ENCODE results near the gene RETREG3. TPM values are rescaled to one million over a fixed set of nuclear protein-coding genes. Genes with fewer than 3 reads are reported as not detected.
"Not testable (repeated sequence)": the region's sequence is repeated elsewhere in the genome, so short reads cannot be mapped to it uniquely, and the experiment has no call there.

Gene RETREG3
- total and polyA plus RNA-seq, 2 experiments from 2014 or later = 36.3 to 55.3 TPM

DNA sequence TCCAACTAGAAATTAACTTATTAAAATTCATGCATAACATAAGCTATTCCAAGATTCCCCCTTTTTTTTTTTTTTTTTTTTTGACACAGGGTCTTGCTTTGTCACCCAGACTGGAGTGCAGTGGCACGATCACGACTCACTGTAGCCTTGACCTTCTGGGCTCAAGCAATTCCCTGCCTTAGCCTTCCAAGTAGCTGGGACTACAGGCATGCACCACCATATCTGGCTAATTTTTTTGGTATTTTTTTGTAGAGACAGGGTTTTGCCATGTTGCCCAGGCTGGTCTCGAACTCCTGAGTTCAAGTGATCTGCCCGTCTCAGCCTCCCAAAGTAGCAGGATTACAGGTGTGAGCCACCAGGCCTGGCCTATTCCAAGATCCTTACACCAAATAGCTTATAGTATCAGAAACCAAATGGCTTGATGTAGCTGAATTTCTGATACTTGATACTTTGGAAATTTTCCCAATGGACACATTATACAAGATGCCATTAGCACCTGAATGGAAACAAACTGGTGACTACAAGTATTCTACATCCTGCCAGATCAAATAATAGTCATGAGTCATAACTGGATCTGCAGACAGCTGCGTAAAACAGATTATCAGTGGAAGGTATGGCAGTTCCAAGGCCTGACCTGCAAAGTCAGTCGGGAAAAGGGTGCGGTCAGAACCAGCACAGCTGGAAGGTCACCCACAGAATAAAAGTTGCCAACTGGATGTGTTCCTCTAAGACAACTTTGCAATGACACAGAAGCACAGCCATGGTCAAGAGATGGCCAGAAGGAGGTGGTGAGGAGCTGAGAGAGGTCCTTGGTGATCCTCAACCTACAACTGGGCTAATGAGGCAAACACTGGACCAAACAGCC, 14.8 kb upstream of the RETREG3 start:
- H4K20me1 ChIP-seq (ENCODE audit: insufficient read depth, poor library complexity, severe bottlenecking) = no peaks in the 10 kb centered on the region
- no peaks in the 10 kb centered on the region for H3K4me1 ChIP-seq (ENCODE audit: insufficient read depth)
- TF ChIP-seq, protein P1, sequence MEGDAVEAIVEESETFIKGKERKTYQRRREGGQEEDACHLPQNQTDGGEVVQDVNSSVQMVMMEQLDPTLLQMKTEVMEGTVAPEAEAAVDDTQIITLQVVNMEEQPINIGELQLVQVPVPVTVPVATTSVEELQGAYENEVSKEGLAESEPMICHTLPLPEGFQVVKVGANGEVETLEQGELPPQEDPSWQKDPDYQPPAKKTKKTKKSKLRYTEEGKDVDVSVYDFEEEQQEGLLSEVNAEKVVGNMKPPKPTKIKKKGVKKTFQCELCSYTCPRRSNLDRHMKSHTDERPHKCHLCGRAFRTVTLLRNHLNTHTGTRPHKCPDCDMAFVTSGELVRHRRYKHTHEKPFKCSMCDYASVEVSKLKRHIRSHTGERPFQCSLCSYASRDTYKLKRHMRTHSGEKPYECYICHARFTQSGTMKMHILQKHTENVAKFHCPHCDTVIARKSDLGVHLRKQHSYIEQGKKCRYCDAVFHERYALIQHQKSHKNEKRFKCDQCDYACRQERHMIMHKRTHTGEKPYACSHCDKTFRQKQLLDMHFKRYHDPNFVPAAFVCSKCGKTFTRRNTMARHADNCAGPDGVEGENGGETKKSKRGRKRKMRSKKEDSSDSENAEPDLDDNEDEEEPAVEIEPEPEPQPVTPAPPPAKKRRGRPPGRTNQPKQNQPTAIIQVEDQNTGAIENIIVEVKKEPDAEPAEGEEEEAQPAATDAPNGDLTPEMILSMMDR (IDR thresholded peaks at IDR 0.05; ENCODE audit: poor library complexity) = no peak
- TF ChIP-seq EZH2 (IDR thresholded peaks at IDR 0.05; ENCODE audit: borderline replicate concordance) (no peak), EZH2phosphoT487 (IDR thresholded peaks at IDR 0.05; ENCODE audit: low read depth, severe bottlenecking, unreplicated experiment) (no peak)
- H3K27ac ChIP-seq = no peak overlapping the region
- H3K4me3 ChIP-seq = no peak overlapping the region
- no peaks in the 10 kb centered on the region for H3K79me2 ChIP-seq
- DNase-seq (ENCODE audit: low spot score) = peak; percentile 23
- H2AFZ ChIP-seq = no peak overlapping the region
- WGBS (ENCODE audit: low lambda C conversion rate, missing lambda C conversion rate) = 90% methylated on average over 7 of the region's 7 CpGs
- no peak overlapping the region for H3K4me2 ChIP-seq
- H3K9me3 ChIP-seq (ENCODE audit: low read depth) = no peaks in the 10 kb centered on the region
- no peaks in the 10 kb centered on the region for H3K9me2 ChIP-seq (replicated peaks; ENCODE audit: insufficient read depth)
- no peaks in the 10 kb centered on the region for H3K27me3 ChIP-seq
- no peaks in the 10 kb centered on the region for H3K36me3 ChIP-seq (replicated peaks; ENCODE audit: insufficient read depth, low read depth)

DNA sequence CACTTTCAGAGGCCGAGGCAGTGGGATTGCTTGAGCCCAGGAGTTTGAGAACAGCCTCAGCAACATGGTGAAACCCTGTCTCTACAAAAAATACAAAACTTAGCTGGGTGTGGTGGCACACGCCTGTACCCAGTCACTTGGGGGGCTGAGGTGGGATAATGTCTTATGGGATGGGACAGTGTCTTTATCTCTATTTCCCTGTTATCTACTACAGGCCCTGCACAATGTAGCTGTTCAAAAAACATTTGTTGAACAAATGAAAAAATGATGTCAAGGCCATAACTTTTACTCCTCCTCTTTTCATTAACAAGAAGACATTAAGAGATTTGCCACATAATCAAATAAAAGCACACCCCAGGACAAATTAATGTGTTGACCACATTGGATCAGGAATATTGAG, 14.1 kb upstream of the RETREG3 start:
- H3K4me3 ChIP-seq = no peak overlapping the region
- WGBS (ENCODE audit: low lambda C conversion rate, missing lambda C conversion rate) = 83% methylated on average over 2 of the region's 2 CpGs
- H2AFZ ChIP-seq = no peak overlapping the region
- no peak for DNase-seq (ENCODE audit: low spot score)
- no peak for TF ChIP-seq EZH2phosphoT487 (IDR thresholded peaks at IDR 0.05; ENCODE audit: low read depth, severe bottlenecking, unreplicated experiment)
- TF ChIP-seq EZH2 (IDR thresholded peaks at IDR 0.05; ENCODE audit: borderline replicate concordance) = no peak
- TF ChIP-seq, protein P1 (IDR thresholded peaks at IDR 0.05; ENCODE audit: poor library complexity) = no peak
- no peaks in the 10 kb centered on the region for H4K20me1 ChIP-seq (ENCODE audit: insufficient read depth, poor library complexity, severe bottlenecking)
- H3K4me1 ChIP-seq (ENCODE audit: insufficient read depth) = no peaks in the 10 kb centered on the region
- no peaks in the 10 kb centered on the region for H3K79me2 ChIP-seq
- H3K9me2 ChIP-seq (replicated peaks; ENCODE audit: insufficient read depth) = no peaks in the 10 kb centered on the region
- H3K9me3 ChIP-seq (ENCODE audit: low read depth) = no peaks in the 10 kb centered on the region
- no peaks in the 10 kb centered on the region for H3K36me3 ChIP-seq (replicated peaks; ENCODE audit: insufficient read depth, low read depth)
- no peaks in the 10 kb centered on the region for H3K27me3 ChIP-seq
- no peak overlapping the region for H3K27ac ChIP-seq
- H3K4me2 ChIP-seq = no peak overlapping the region

DNA sequence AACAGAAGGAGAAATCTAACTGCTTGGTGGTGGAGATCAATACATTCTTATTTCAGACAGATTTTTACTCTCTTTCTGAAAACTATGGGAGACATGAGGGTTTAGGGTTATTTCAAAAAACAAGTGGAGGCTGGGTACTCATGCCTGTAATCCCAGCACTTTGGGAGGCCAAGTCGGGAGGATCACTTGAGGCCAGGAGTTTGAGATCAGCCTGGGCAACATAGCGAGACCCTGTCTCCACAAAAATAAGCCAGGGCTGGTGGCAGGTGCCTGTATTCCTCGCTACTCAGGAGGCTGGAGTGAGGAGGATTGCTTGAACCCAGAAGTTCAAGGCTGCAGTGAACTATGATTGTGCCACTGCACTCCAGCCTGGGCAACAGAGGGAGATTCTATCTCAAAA, 12.8 kb upstream of the RETREG3 start:
- H4K20me1 ChIP-seq (ENCODE audit: insufficient read depth, poor library complexity, severe bottlenecking); H3K4me1 ChIP-seq (ENCODE audit: insufficient read depth); H3K4me2 ChIP-seq; H3K27me3 ChIP-seq; DNase-seq (ENCODE audit: low spot score); H3K9me3 ChIP-seq (ENCODE audit: low read depth); H3K4me3 ChIP-seq; H3K79me2 ChIP-seq; H3K36me3 ChIP-seq (replicated peaks; ENCODE audit: insufficient read depth, low read depth); H3K9me2 ChIP-seq (replicated peaks; ENCODE audit: insufficient read depth); H3K27ac ChIP-seq; H2AFZ ChIP-seq: not testable (repeated sequence)
- 89% methylated on average over 3 of the region's 3 CpGs for WGBS (ENCODE audit: low lambda C conversion rate, missing lambda C conversion rate)

DNA sequence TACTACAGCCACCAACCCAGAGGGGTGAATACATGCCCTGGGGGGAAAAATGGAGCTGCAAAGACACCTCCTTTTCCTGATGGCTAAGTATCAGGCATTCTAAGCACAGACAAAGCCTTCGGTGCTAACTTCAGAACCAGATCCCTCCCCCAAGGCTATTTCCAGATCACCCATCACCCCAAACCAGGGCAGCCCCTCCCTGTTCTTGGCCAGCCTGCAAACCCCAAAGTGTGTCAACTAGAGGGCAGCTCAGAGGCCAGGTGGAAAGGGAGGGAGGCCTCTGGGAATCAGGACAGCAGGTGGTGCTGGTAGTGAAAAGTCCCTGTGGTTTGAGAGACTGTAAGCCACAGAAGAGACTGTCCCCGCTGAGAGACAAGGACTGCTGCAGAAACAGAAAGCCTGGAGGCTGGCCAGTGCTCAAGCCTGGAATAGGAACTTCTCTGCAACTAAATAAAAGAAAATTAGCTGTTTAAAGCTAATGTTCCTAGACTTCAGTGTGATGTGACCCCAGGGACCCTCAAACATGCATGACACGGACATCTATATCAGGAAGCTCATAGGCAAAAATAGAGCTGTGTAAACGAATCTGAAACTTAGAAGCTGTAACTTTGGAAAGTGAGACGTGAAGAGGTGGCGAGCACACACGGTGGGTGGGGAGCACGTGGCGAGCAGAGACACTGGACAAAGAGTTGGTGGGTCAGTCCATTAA, 9.4 kb upstream of the RETREG3 start:
- H3K36me3 ChIP-seq (replicated peaks; ENCODE audit: insufficient read depth, low read depth) = no peaks in the 10 kb centered on the region
- H2AFZ ChIP-seq = no peak overlapping the region
- no peak overlapping the region for H3K4me2 ChIP-seq
- no peaks in the 10 kb centered on the region for H3K4me1 ChIP-seq (ENCODE audit: insufficient read depth)
- no peak overlapping the region for H3K4me3 ChIP-seq
- no peak overlapping the region for H3K27ac ChIP-seq
- peak; percentile 64 for DNase-seq (ENCODE audit: low spot score)
- 70% methylated on average over 9 of the region's 9 CpGs for WGBS (ENCODE audit: low lambda C conversion rate, missing lambda C conversion rate)
- H3K79me2 ChIP-seq = no peaks in the 10 kb centered on the region
- TF ChIP-seq EZH2 (IDR thresholded peaks at IDR 0.05; ENCODE audit: borderline replicate concordance) = no peak
- no peak for TF ChIP-seq EZH2phosphoT487 (IDR thresholded peaks at IDR 0.05; ENCODE audit: low read depth, severe bottlenecking, unreplicated experiment)
- TF ChIP-seq, protein P1 (IDR thresholded peaks at IDR 0.05; ENCODE audit: poor library complexity) = peak; percentile 35
- no peaks in the 10 kb centered on the region for H3K9me3 ChIP-seq (ENCODE audit: low read depth)
- H3K9me2 ChIP-seq (replicated peaks; ENCODE audit: insufficient read depth) = no peaks in the 10 kb centered on the region
- no peaks in the 10 kb centered on the region for H4K20me1 ChIP-seq (ENCODE audit: insufficient read depth, poor library complexity, severe bottlenecking)
- H3K27me3 ChIP-seq = no peaks in the 10 kb centered on the region

Measured in hepatocyte (in vitro differentiated cells).